Tongue (tissue), 2 donors: ENCODE data around the gene NFKBIL1. TPM values are rescaled to one million over a fixed set of nuclear protein-coding genes. Genes with fewer than 3 reads are reported as not detected.

ENCODE experiments used
- DNase-seq: peaks from one replicate; pipeline ENCODE4 v3.0.0-alpha.2; 2015
- total RNA-seq: library from RNA; depleted of rRNA; stranded (reverse); fragments of >200 nt; gene quantifications from one replicate; pipeline ENCODE4 v1.2.3, GENCODE V29; 2014

Gene NFKBIL1
- total RNA-seq, 1 donor from 2014 or later, result 11.4 TPM

- no peak for DNase-seq
Measured at GRCh38 chr6:31535538-31536324, 11.7 kb upstream of the NFKBIL1 start.

GRCh38 chr6:31538805-31539400 is 8.5 kb upstream of the NFKBIL1 start:
- DNase-seq, result no peak

- DNase-seq, result no peak
Measured at GRCh38 chr6:31540640-31541039, 6.8 kb upstream of the NFKBIL1 start.

- peak; percentile 48 for DNase-seq
Measured at GRCh38 chr6:31541059-31541657, 6.2 kb upstream of the NFKBIL1 start.

GRCh38 chr6:31541658-31542521 is 5.5 kb upstream of the NFKBIL1 start, which contains the start of gene DDX39B:
Gene DDX39B (minus strand): TSS chr6:31542003. CDS start chr6:31540532, 1,471 bp downstream.
- DNase-seq, result peak; percentile 99

- DNase-seq, result no peak
Measured at GRCh38 chr6:31543639-31544038, 3.8 kb upstream of the NFKBIL1 start.

- DNase-seq, result no peak
Measured at GRCh38 chr6:31544676-31545075, 2.7 kb upstream of the NFKBIL1 start.

GRCh38 chr6:31545291-31545690 is 2.1 kb upstream of the NFKBIL1 start:
- no peak for DNase-seq

GRCh38 chr6:31546339-31546957 is 960 bp upstream of the NFKBIL1 start, which contains the start of gene ATP6V1G2:
Gene ATP6V1G2 (minus strand): TSS chr6:31546608. CDS start chr6:31546559, 49 bp downstream.
- peak; percentile 94 for DNase-seq

GRCh38 chr6:31547727-31548543 is 527 bp downstream of the NFKBIL1 start:
- no peak for DNase-seq

- DNase-seq, result no peak
Measured at GRCh38 chr6:31548544-31548873, 1.1 kb downstream of the NFKBIL1 start.

GRCh38 chr6:31551371-31551770 is 4.0 kb downstream of the NFKBIL1 start:
- peak; percentile 34 for DNase-seq

- no peak for DNase-seq
Measured at GRCh38 chr6:31556307-31556706, 8.9 kb downstream of the NFKBIL1 start.

- no peak for DNase-seq
Measured at GRCh38 chr6:31557443-31558317, 10.3 kb downstream of the NFKBIL1 start.

GRCh38 chr6:31558318-31558625 is 10.9 kb downstream of the NFKBIL1 start:
- DNase-seq, result no peak

GRCh38 chr6:31558631-31559500 is 11.5 kb downstream of the NFKBIL1 start:
- peak; percentile 18 for DNase-seq

- DNase-seq, result no peak
Measured at GRCh38 chr6:31559606-31559957, 12.2 kb downstream of the NFKBIL1 start.

- no peak for DNase-seq
Measured at GRCh38 chr6:31559958-31560696, 12.7 kb downstream of the NFKBIL1 start.

GRCh38 chr6:31560697-31561058 is 13.3 kb downstream of the NFKBIL1 start:
- DNase-seq, result no peak
